Erythroblast (primary cell): Measurements from ENCODE around the gene ITSN1.

Experiments
- GATA1 ChIP-seq: IDR thresholded peaks from 2 replicates; pipeline ENCODE4 v1.6.1; 2011; ENCODE audit warnings: low read depth, mild to moderate bottlenecking, control low read depth, low read length, moderate library complexity
- POLR2A ChIP-seq: IDR thresholded peaks from 2 replicates; pipeline ENCODE4 v1.6.1; 2011; ENCODE audit warnings: mild to moderate bottlenecking, low read length

GRCh38 chr21:33619726-33620125 is 22.6 kb upstream of the ITSN1 start:
- TF ChIP-seq POLR2A: no peak
- TF ChIP-seq GATA1: no peak
